WTC11 (cell line): ENCODE measurements around the gene EPSTI1. TPM values are rescaled to one million over a fixed set of nuclear protein-coding genes. Genes with fewer than 3 reads are reported as not detected.

ENCODE experiments used
- ATAC-seq: fragments of 200-7000 bp; cut with Tn5 transposase; 2 replicates; pipeline ENCODE4 v1.10.0; 2021; ENCODE audit warnings: mild to moderate bottlenecking, moderate library complexity
- CTCF ChIA-PET: fragments of 300-600 bp; sonication (Branson Sonifier 250); formaldehyde crosslinking; loops from one replicate; lab custom pipeline; 2021; ENCODE audit warnings: antibody characterized with exemption; lab: Charles Lee
- POLR2A ChIA-PET: fragments of 350-600 bp; sonication (Branson Sonifier 250); formaldehyde crosslinking; loops from one replicate; lab custom pipeline; 2021; ENCODE audit warnings: antibody characterized with exemption; lab: Charles Lee
- DNase-seq: peaks from one replicate; pipeline ENCODE4 v3.0.0; 2021; ENCODE audit warnings: low spot score
- H3K27ac Mint-ChIP-seq: 2 replicates; pipeline ENCODE4 v1.8.0; 2021; ENCODE audit warnings: mixed read lengths
- H3K27me3 Mint-ChIP-seq: 2 replicates; pipeline ENCODE4 v1.8.0; 2021; ENCODE audit warnings: low read depth, mild to moderate bottlenecking, moderate library complexity, mixed read lengths
- H3K36me3 Mint-ChIP-seq: 2 replicates; pipeline ENCODE4 v1.8.0; 2021; ENCODE audit warnings: mixed read lengths
- H3K4me1 Mint-ChIP-seq: 2 replicates; pipeline ENCODE4 v1.8.0; 2022; ENCODE audit warnings: mixed read lengths
- H3K4me3 Mint-ChIP-seq: 2 replicates; pipeline ENCODE4 v1.8.0; 2021; ENCODE audit warnings: mild to moderate bottlenecking, moderate library complexity, mixed read lengths
- H3K9me3 Mint-ChIP-seq: 2 replicates; pipeline ENCODE4 v1.8.0; 2021; ENCODE audit warnings: mixed read lengths
- CREB1 ChIP-seq: sonication (generic); formaldehyde crosslinking; IDR thresholded peaks from 2 replicates; pipeline ENCODE4 v1.8.0; 2023; ENCODE audit warnings: mild to moderate bottlenecking, missing genetic modification reagents
- GABPB1 ChIP-seq: sonication (generic); formaldehyde crosslinking; IDR thresholded peaks from 2 replicates; pipeline ENCODE4 v1.8.1; 2023; ENCODE audit warnings: mild to moderate bottlenecking, missing genetic modification reagents
- HMGA2 ChIP-seq: fragments of 250-450 bp; sonication (Bioruptor Pico); IDR thresholded peaks from 2 replicates; pipeline ENCODE4 v1.4.0; 2021; ENCODE audit warnings: mild to moderate bottlenecking, moderate library complexity
- SMAD3 ChIP-seq: sonication (generic); formaldehyde crosslinking; IDR thresholded peaks from 2 replicates; pipeline ENCODE4 v1.8.0; 2022; ENCODE audit warnings: missing genetic modification reagents, mild to moderate bottlenecking, borderline replicate concordance
- ZNF121 ChIP-seq: sonication (generic); formaldehyde crosslinking; IDR thresholded peaks from 2 replicates; pipeline ENCODE4 v1.8.0; 2023; ENCODE audit warnings: missing genetic modification reagents
- total RNA-seq: library from RNA; stranded (reverse); gene quantifications from 3 replicates; pipeline ENCODE4 v1.2.3, GENCODE V29; 2021
- TF ChIP-seq, protein P1 (sequence below): sonication (generic); formaldehyde crosslinking; IDR thresholded peaks from 2 replicates; pipeline ENCODE4 v1.8.1; 2023; ENCODE audit warnings: mild to moderate bottlenecking, moderate library complexity, missing genetic modification reagents
- TF ChIP-seq, protein P2 (sequence below): sonication (generic); formaldehyde crosslinking; IDR thresholded peaks from 2 replicates; pipeline ENCODE4 v1.8.1; 2022; ENCODE audit warnings: mild to moderate bottlenecking, missing genetic modification reagents, moderate library complexity, borderline replicate concordance
- TF ChIP-seq, protein P3 (sequence below): sonication (generic); formaldehyde crosslinking; IDR thresholded peaks from 2 replicates; pipeline ENCODE4 v1.8.0; 2022; ENCODE audit warnings: mild to moderate bottlenecking, missing genetic modification reagents
- TF ChIP-seq, protein P4 (sequence below): fragments of 250-450 bp; sonication (Bioruptor Pico); IDR thresholded peaks from 2 replicates; pipeline ENCODE4 v2.1.2; 2022; ENCODE audit warnings: mild to moderate bottlenecking, moderate library complexity
- TF ChIP-seq, protein P5 (sequence below): sonication (generic); formaldehyde crosslinking; IDR thresholded peaks from 2 replicates; pipeline ENCODE4 v1.8.1; 2023; ENCODE audit warnings: mild to moderate bottlenecking, missing genetic modification reagents, borderline replicate concordance
- TF ChIP-seq, protein P6 (sequence below): sonication (generic); formaldehyde crosslinking; IDR thresholded peaks from 2 replicates; pipeline ENCODE4 v1.8.1; 2022; ENCODE audit warnings: low read depth, mild to moderate bottlenecking, moderate library complexity, missing genetic modification reagents, borderline replicate concordance
- TF ChIP-seq, protein P7 (sequence below): sonication (generic); formaldehyde crosslinking; conservative IDR thresholded peaks from 2 replicates; pipeline ENCODE4 v1.8.1; 2022; ENCODE audit warnings: mild to moderate bottlenecking, missing genetic modification reagents
- TF ChIP-seq, protein P8 (sequence below): fragments of 250-450 bp; sonication (Bioruptor Pico); IDR thresholded peaks from 2 replicates; pipeline ENCODE4 v1.9.0; 2021; ENCODE audit warnings: mild to moderate bottlenecking

Gene EPSTI1
- total RNA-seq, 1 experiment from 2014 or later = 2.1 TPM

DNA sequence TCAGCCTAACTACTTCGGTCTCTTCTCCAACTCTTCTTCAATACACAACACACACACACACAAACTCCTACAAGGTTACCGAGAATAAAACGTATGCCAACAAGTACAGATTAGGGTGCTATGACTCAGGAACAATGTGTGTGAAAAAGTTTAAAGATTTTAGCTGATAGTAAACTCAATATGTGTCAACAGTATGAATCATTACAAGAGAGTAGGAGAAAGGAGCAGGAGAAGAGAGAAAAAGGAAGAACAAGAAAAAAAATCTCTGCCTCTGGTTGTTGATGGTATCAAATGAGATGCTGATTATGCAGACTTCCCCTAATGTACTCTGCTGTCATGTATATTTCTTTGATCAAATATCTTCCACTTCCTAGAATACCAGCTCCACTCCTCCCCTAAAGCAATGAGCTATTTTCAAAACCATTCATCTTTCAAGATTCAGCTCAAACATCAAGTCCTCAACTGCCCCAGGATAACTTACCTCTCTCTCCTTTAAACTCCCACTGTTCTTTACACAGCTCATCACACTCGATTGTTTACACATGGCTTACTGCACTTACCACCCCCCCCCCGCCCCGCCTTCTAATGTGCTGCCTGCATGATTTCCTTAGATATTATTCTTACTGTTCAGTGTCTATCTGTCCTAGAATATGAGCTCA lies 115.0 kb downstream of the EPSTI1 start (continued):
- TF ChIP-seq, protein P1, sequence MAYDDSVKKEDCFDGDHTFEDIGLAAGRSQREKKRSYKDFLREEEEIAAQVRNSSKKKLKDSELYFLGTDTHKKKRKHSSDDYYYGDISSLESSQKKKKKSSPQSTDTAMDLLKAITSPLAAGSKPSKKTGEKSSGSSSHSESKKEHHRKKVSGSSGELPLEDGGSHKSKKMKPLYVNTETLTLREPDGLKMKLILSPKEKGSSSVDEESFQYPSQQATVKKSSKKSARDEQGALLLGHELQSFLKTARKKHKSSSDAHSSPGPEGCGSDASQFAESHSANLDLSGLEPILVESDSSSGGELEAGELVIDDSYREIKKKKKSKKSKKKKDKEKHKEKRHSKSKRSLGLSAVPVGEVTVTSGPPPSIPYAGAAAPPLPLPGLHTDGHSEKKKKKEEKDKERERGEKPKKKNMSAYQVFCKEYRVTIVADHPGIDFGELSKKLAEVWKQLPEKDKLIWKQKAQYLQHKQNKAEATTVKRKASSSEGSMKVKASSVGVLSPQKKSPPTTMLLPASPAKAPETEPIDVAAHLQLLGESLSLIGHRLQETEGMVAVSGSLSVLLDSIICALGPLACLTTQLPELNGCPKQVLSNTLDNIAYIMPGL (CRISPR knock-in tag) = no peak
- TF ChIP-seq CREB1 (no peak), SMAD3 (CRISPR knock-in tag) (no peak), HMGA2 (CRISPR knock-in tag) (no peak)
- TF ChIP-seq, protein P2, sequence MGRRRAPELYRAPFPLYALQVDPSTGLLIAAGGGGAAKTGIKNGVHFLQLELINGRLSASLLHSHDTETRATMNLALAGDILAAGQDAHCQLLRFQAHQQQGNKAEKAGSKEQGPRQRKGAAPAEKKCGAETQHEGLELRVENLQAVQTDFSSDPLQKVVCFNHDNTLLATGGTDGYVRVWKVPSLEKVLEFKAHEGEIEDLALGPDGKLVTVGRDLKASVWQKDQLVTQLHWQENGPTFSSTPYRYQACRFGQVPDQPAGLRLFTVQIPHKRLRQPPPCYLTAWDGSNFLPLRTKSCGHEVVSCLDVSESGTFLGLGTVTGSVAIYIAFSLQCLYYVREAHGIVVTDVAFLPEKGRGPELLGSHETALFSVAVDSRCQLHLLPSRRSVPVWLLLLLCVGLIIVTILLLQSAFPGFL = no peak
- TF ChIP-seq, protein P3, sequence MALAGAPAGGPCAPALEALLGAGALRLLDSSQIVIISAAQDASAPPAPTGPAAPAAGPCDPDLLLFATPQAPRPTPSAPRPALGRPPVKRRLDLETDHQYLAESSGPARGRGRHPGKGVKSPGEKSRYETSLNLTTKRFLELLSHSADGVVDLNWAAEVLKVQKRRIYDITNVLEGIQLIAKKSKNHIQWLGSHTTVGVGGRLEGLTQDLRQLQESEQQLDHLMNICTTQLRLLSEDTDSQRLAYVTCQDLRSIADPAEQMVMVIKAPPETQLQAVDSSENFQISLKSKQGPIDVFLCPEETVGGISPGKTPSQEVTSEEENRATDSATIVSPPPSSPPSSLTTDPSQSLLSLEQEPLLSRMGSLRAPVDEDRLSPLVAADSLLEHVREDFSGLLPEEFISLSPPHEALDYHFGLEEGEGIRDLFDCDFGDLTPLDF (CRISPR knock-in tag) = no peak
- TF ChIP-seq, protein P4, sequence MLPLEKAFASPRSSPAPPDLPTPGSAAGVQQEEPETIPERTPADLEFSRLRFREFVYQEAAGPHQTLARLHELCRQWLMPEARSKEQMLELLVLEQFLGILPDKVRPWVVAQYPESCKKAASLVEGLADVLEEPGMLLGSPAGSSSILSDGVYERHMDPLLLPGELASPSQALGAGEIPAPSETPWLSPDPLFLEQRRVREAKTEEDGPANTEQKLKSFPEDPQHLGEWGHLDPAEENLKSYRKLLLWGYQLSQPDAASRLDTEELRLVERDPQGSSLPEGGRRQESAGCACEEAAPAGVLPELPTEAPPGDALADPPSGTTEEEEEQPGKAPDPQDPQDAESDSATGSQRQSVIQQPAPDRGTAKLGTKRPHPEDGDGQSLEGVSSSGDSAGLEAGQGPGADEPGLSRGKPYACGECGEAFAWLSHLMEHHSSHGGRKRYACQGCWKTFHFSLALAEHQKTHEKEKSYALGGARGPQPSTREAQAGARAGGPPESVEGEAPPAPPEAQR = no peak

DNA sequence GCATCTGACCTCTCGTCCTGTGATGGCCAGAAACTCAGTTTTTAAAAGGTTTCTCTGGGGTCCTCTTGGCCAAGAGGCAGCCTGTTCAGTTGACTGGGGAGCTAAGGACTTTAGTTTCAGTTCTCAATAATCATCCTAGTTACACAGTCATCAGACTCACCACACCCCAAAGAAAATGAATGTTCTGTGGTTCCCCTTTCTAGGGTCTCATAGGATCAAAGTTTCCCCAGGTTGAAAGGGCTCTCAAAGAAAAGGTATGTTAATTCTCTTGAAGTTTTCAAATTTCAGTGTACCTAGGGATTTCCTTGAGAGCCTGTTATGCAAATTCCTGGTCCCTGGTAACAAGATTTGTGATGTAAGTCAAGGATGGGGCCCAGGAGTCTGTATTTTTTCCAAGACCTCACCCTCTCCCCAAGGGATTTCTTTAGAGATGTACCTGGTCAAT lies 115.7 kb downstream of the EPSTI1 start:
- peaks cover 19% of the 10 kb centered on the region for H3K27me3 Mint-ChIP-seq
- DNase-seq (no peak), ATAC-seq (peak; percentile 50)
- H3K4me3 Mint-ChIP-seq = peak overlapping the region; percentile 61
- peaks cover 65% of the 10 kb centered on the region for H3K4me1 Mint-ChIP-seq
- TF ChIP-seq GABPB1 (CRISPR knock-in tag) = no peak
- peak overlapping the region; percentile 98 for H3K27ac Mint-ChIP-seq
- ChIA-PET CTCF (interaction anchor here (0.6 to 1.5 kb wide), 9 partner anchors 19 to 928 kb away, joined by 3 to 11 read pairs (median 3); partner anchors contain the start of gene DNAJC15), POLR2A (interaction anchor here (1.3 kb wide), 1 partner anchor 10 kb away, joined by 6 read pairs; no protein-coding TSS in a partner anchor)
- peaks cover 9% of the 10 kb centered on the region; the same call in 1 of the 2 replicates for H3K9me3 Mint-ChIP-seq
- H3K36me3 Mint-ChIP-seq = peaks cover 19% of the 10 kb centered on the region

DNA sequence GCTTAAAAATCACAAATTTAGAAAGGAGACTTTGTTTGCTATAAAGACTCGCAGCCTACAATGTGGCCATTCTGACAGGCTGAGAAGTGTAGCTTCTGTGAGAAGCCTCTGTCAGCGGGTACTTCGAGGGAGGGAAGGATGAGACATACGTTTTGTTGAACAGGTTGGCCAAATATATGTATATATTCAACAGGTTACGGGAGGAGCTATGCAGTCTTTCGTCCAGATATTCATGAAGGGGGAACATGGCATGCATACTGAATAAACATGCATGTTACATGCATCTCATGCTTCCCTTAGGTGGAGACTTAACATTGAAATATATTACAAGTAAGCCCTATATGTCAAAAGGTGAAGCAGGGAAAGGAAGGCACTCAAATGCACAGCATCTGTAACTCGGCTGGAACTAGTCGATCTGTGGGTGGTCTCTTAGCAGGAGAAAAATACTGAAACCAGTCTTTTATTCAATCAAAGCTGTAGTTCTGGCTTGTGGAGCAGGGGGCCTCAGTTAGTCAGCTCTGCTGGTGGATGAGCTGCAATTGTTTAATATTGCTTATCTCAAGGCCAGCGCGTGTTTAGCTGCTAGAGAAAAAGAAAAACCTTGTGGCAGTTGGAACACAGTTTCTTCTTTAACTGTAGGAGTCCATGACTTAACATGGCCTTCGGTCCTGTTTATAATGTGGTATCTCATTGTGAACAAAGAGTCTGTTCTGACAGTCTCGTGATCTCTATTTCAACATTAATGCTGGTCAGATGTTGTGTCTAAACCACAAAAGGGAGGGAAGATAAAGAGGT lies 116.4 kb downstream of the EPSTI1 start:
- POLR2A ChIA-PET = interaction anchor here (1.1 to 1.3 kb wide), 2 partner anchors 9 to 257 kb away, joined by 3 to 6 read pairs; no protein-coding TSS in a partner anchor
- DNase-seq (peak; percentile 58), ATAC-seq (peak; percentile 83)
- H3K36me3 Mint-ChIP-seq = peaks cover 25% of the 10 kb centered on the region
- H3K4me3 Mint-ChIP-seq = peak overlapping the region; percentile 61
- H3K4me1 Mint-ChIP-seq = peaks cover 63% of the 10 kb centered on the region
- peak overlapping the region; percentile 98 for H3K27ac Mint-ChIP-seq
- H3K27me3 Mint-ChIP-seq = peaks cover 18% of the 10 kb centered on the region
- CTCF ChIA-PET = interaction anchor here (0.6 to 1.5 kb wide), 10 partner anchors 20 to 929 kb away, joined by 3 to 11 read pairs (median 4); partner anchors contain the start of gene DNAJC15
- peaks cover 9% of the 10 kb centered on the region; the same call in 1 of the 2 replicates for H3K9me3 Mint-ChIP-seq
- TF ChIP-seq, protein P5, sequence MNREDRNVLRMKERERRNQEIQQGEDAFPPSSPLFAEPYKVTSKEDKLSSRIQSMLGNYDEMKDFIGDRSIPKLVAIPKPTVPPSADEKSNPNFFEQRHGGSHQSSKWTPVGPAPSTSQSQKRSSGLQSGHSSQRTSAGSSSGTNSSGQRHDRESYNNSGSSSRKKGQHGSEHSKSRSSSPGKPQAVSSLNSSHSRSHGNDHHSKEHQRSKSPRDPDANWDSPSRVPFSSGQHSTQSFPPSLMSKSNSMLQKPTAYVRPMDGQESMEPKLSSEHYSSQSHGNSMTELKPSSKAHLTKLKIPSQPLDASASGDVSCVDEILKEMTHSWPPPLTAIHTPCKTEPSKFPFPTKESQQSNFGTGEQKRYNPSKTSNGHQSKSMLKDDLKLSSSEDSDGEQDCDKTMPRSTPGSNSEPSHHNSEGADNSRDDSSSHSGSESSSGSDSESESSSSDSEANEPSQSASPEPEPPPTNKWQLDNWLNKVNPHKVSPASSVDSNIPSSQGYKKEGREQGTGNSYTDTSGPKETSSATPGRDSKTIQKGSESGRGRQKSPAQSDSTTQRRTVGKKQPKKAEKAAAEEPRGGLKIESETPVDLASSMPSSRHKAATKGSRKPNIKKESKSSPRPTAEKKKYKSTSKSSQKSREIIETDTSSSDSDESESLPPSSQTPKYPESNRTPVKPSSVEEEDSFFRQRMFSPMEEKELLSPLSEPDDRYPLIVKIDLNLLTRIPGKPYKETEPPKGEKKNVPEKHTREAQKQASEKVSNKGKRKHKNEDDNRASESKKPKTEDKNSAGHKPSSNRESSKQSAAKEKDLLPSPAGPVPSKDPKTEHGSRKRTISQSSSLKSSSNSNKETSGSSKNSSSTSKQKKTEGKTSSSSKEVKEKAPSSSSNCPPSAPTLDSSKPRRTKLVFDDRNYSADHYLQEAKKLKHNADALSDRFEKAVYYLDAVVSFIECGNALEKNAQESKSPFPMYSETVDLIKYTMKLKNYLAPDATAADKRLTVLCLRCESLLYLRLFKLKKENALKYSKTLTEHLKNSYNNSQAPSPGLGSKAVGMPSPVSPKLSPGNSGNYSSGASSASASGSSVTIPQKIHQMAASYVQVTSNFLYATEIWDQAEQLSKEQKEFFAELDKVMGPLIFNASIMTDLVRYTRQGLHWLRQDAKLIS (CRISPR knock-in tag) = no peak
- TF ChIP-seq ZNF121 (CRISPR knock-in tag) = no peak
- TF ChIP-seq, protein P6, sequence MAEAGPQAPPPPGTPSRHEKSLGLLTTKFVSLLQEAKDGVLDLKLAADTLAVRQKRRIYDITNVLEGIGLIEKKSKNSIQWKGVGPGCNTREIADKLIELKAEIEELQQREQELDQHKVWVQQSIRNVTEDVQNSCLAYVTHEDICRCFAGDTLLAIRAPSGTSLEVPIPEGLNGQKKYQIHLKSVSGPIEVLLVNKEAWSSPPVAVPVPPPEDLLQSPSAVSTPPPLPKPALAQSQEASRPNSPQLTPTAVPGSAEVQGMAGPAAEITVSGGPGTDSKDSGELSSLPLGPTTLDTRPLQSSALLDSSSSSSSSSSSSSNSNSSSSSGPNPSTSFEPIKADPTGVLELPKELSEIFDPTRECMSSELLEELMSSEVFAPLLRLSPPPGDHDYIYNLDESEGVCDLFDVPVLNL (CRISPR knock-in tag) = no peak
- TF ChIP-seq, protein P7, sequence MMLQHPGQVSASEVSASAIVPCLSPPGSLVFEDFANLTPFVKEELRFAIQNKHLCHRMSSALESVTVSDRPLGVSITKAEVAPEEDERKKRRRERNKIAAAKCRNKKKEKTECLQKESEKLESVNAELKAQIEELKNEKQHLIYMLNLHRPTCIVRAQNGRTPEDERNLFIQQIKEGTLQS (CRISPR knock-in tag) = no peak
- TF ChIP-seq, protein P8, sequence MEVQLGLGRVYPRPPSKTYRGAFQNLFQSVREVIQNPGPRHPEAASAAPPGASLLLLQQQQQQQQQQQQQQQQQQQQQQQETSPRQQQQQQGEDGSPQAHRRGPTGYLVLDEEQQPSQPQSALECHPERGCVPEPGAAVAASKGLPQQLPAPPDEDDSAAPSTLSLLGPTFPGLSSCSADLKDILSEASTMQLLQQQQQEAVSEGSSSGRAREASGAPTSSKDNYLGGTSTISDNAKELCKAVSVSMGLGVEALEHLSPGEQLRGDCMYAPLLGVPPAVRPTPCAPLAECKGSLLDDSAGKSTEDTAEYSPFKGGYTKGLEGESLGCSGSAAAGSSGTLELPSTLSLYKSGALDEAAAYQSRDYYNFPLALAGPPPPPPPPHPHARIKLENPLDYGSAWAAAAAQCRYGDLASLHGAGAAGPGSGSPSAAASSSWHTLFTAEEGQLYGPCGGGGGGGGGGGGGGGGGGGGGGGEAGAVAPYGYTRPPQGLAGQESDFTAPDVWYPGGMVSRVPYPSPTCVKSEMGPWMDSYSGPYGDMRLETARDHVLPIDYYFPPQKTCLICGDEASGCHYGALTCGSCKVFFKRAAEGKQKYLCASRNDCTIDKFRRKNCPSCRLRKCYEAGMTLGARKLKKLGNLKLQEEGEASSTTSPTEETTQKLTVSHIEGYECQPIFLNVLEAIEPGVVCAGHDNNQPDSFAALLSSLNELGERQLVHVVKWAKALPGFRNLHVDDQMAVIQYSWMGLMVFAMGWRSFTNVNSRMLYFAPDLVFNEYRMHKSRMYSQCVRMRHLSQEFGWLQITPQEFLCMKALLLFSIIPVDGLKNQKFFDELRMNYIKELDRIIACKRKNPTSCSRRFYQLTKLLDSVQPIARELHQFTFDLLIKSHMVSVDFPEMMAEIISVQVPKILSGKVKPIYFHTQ (CRISPR knock-in tag) = no peak
